CD14-positive monocyte (primary cell): ENCODE data around the gene CELF2. TPM values are rescaled to one million over a fixed set of nuclear protein-coding genes. Genes with fewer than 3 reads are reported as not detected.

Source experiments
- DNase-seq, 3 donors: peaks; one replicate each; pipeline ENCODE4 v3.0.0-alpha.2; 2011 to 2022
- H2AFZ ChIP-seq: 2 replicates; pipeline ENCODE4 v1.6.0; 2012; ENCODE audit warnings: mild to moderate bottlenecking, low read depth, low read length, inconsistent platforms; ENCODE audit not compliant: insufficient read depth, poor library complexity, severe bottlenecking
- H3K27ac ChIP-seq, 2 donors: 1 replicate in 1 of 2; 2 replicates in 1 of 2; pipeline ENCODE4 v1.5.1; 2012 to 2013; ENCODE audit warnings: low read length in 2 of 2, control low read depth in 1 of 2, inconsistent platforms in 1 of 2, low read depth in 1 of 2, mild to moderate bottlenecking in 1 of 2
- H3K27me3 ChIP-seq, 2 donors: one replicate each; pipeline versions ENCODE4 v1.6.0 to v1.6.1; 2011 to 2013; ENCODE audit warnings: low read length in 2 of 2; ENCODE audit not compliant: control insufficient read depth in 2 of 2, insufficient read depth in 2 of 2
- H3K36me3 ChIP-seq, 2 donors: replicated peaks in 1 of 2; 1 replicate in 1 of 2; 2 replicates in 1 of 2; pipeline versions ENCODE4 v1.5.1 to v1.6.1; 2012 to 2013; ENCODE audit warnings: low read length in 2 of 2, control low read depth in 1 of 2, inconsistent platforms in 1 of 2, mild to moderate bottlenecking in 1 of 2; ENCODE audit not compliant: insufficient read depth in 2 of 2, control insufficient read depth in 1 of 2
- H3K4me1 ChIP-seq, 2 donors: 1 replicate in 1 of 2; 2 replicates in 1 of 2; pipeline versions ENCODE4 v1.5.1 to v1.6.1; 2012 to 2013; ENCODE audit warnings: low read length in 2 of 2, control low read depth in 1 of 2, inconsistent platforms in 1 of 2, mild to moderate bottlenecking in 1 of 2, moderate library complexity in 1 of 2; ENCODE audit not compliant: insufficient read depth in 2 of 2, control insufficient read depth in 1 of 2
- H3K4me2 ChIP-seq: replicated peaks from 2 replicates; pipeline ENCODE3; 2012; ENCODE audit warnings: low read length, moderate library complexity, mild to moderate bottlenecking; ENCODE audit not compliant: poor library complexity, severe bottlenecking; ENCODE audit errors: extremely low read depth
- H3K4me3 ChIP-seq, 3 experiments: fragments of 200-600 bp in 1 of 3; sonication (generic) in 1 of 3; replicated peaks in 1 of 3; 1 replicate in 2 of 3; 2 replicates in 1 of 3; pipeline ENCODE4 v1.5.1; 2011 to 2013; ENCODE audit warnings: low read length in 3 of 3, mild to moderate bottlenecking in 3 of 3, control low read depth in 2 of 3, low read depth in 2 of 3, inconsistent platforms in 1 of 3, moderate library complexity in 1 of 3
- H3K79me2 ChIP-seq: 2 replicates; pipeline ENCODE4 v1.6.0; 2012; ENCODE audit warnings: mild to moderate bottlenecking, control low read depth, inconsistent platforms, low read length, moderate library complexity; ENCODE audit not compliant: insufficient read depth
- H3K9ac ChIP-seq: 2 replicates; pipeline ENCODE4 v1.6.0; 2017; ENCODE audit warnings: low read length, mild to moderate bottlenecking; ENCODE audit not compliant: insufficient read depth, poor library complexity, severe bottlenecking
- H3K9me3 ChIP-seq, 2 donors: replicated peaks in 1 of 2; 1 replicate in 1 of 2; 2 replicates in 1 of 2; pipeline versions ENCODE4 v1.5.1 to v1.6.1; 2012 to 2013; ENCODE audit warnings: low read length in 2 of 2, control low read depth in 1 of 2; ENCODE audit not compliant: control insufficient read depth in 1 of 2, insufficient read depth in 1 of 2
- H4K20me1 ChIP-seq: 2 replicates; pipeline ENCODE4 v1.6.0; 2012; ENCODE audit warnings: mild to moderate bottlenecking, low read length, control low read depth, moderate library complexity; ENCODE audit not compliant: insufficient read depth
- H3K27ac Mint-ChIP-seq, 7 donors: one replicate each; pipeline ENCODE4 v1.8.0; 2020; ENCODE audit warnings: mild to moderate bottlenecking in 7 of 7, mixed read lengths in 7 of 7, moderate library complexity in 6 of 7, inconsistent platforms in 2 of 7
- H3K27me3 Mint-ChIP-seq, 3 donors: one replicate each; pipeline ENCODE4 v1.8.0; 2021 to 2022; ENCODE audit warnings: low read depth in 3 of 3, mild to moderate bottlenecking in 3 of 3, mixed read lengths in 3 of 3, moderate library complexity in 3 of 3, inconsistent platforms in 1 of 3
- H3K36me3 Mint-ChIP-seq, 2 donors: one replicate each; pipeline ENCODE4 v1.8.0; 2020; ENCODE audit warnings: mixed read lengths in 2 of 2, inconsistent platforms in 1 of 2, mild to moderate bottlenecking in 1 of 2
- H3K4me1 Mint-ChIP-seq: one replicate; pipeline ENCODE4 v1.8.0; 2020; ENCODE audit warnings: mild to moderate bottlenecking, mixed read lengths
- H3K4me3 Mint-ChIP-seq, 2 donors: one replicate each; pipeline ENCODE4 v1.8.0; 2020; ENCODE audit warnings: mild to moderate bottlenecking in 2 of 2, mixed read lengths in 2 of 2, moderate library complexity in 1 of 2
- H3K9me3 Mint-ChIP-seq, 7 donors: one replicate each; pipeline ENCODE4 v1.8.0; 2020 to 2022; ENCODE audit warnings: mixed read lengths in 7 of 7, mild to moderate bottlenecking in 6 of 7, moderate library complexity in 6 of 7, inconsistent platforms in 2 of 7
- WGBS: methylation state at CpG from one replicate; pipeline ENCODE4 v1.1.5; 2013; ENCODE audit warnings: missing lambda C conversion rate; ENCODE audit not compliant: insufficient coverage; 5-methylcytosine and 5-hydroxymethylcytosine counted together
- intact Hi-C, 2 donors: fragments of 100-400 bp; cut with micrococcal nuclease; formaldehyde crosslinking; loops; one replicate each; pipeline versions ENCODE4 v1.15.0 to v1.15.1; 2023
- polyA plus RNA-seq, 3 donors: library from polyadenylated mRNA; depleted of rRNA in 1 of 3; unstranded in 2 of 3; stranded (reverse) in 1 of 3; fragments of 300-500 nt in 2 of 3; fragments of >200 nt in 1 of 3; fragmentation: Illumina TruSeq in 2 of 3; gene quantifications; 1 replicate in 2 of 3; 2 replicates in 1 of 3; pipeline ENCODE4 v1.2.3, GENCODE V29; 2012 to 2021
- TF ChIP-seq, protein P1 (sequence below): fragments of 200-600 bp; IDR thresholded peaks from one replicate; pipeline ENCODE4 v1.8.0; 2022; ENCODE audit warnings: antibody characterized with exemption, mild to moderate bottlenecking

The CELF2 gene
- polyA plus RNA-seq, 3 donors, result 53.5 to 93.3 (median 80.5) TPM

DNA sequence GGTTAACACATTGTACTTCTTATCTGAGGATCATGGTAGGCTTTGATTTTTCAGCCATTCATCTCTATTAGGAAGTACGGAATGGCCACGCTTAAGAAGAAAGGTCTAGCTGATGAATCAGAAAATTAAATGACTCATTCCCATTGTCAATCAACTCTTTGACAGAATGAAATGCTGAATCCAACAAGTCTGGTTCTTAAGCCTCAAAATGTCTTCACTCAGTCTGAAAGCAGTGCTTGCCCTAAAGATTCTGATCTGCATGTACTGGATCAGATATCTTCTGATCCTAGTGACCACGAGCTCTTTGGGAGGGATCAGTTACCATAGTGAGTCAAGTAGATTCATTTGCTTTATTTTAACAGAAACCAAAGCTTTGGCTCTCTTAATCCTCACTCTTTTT is 5.7 kb upstream of the CELF2 start:
- H3K4me2 ChIP-seq, result no peak overlapping the region
- peaks cover 44 to 49% of the 10 kb centered on the region in 2 donors for H3K27me3 ChIP-seq
- Mint-ChIP-seq H3K4me1 (peaks cover 8% of the 10 kb centered on the region), H3K27ac (no peak overlapping the region), H3K36me3 (no peaks in the 10 kb centered on the region), H3K9me3 (peaks cover 0 to 3% (median 0%) of the 10 kb centered on the region in 7 donors), H3K4me3 (peak overlapping the region in 1 of 2 donors; percentile 2), H3K27me3 (peaks cover 40 to 49% (median 44%) of the 10 kb centered on the region in 3 donors)
- H3K79me2 ChIP-seq, result no peaks in the 10 kb centered on the region
- H3K36me3 ChIP-seq, result no peaks in the 10 kb centered on the region
- H3K4me1 ChIP-seq, result no peaks in the 10 kb centered on the region
- H3K27ac ChIP-seq, result no peak overlapping the region
- H2AFZ ChIP-seq, result no peak overlapping the region
- intact Hi-C loops, result no loop called here
- WGBS, result no CpG with 5 or more reads among the region's 3 CpGs
- H4K20me1 ChIP-seq, result no peaks in the 10 kb centered on the region
- DNase-seq, result no peak
- no peak overlapping the region for H3K4me3 ChIP-seq
- TF ChIP-seq, protein P1, sequence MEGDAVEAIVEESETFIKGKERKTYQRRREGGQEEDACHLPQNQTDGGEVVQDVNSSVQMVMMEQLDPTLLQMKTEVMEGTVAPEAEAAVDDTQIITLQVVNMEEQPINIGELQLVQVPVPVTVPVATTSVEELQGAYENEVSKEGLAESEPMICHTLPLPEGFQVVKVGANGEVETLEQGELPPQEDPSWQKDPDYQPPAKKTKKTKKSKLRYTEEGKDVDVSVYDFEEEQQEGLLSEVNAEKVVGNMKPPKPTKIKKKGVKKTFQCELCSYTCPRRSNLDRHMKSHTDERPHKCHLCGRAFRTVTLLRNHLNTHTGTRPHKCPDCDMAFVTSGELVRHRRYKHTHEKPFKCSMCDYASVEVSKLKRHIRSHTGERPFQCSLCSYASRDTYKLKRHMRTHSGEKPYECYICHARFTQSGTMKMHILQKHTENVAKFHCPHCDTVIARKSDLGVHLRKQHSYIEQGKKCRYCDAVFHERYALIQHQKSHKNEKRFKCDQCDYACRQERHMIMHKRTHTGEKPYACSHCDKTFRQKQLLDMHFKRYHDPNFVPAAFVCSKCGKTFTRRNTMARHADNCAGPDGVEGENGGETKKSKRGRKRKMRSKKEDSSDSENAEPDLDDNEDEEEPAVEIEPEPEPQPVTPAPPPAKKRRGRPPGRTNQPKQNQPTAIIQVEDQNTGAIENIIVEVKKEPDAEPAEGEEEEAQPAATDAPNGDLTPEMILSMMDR, result no peak
- H3K9me3 ChIP-seq, result no peaks in the 10 kb centered on the region
- no peak overlapping the region for H3K9ac ChIP-seq

DNA sequence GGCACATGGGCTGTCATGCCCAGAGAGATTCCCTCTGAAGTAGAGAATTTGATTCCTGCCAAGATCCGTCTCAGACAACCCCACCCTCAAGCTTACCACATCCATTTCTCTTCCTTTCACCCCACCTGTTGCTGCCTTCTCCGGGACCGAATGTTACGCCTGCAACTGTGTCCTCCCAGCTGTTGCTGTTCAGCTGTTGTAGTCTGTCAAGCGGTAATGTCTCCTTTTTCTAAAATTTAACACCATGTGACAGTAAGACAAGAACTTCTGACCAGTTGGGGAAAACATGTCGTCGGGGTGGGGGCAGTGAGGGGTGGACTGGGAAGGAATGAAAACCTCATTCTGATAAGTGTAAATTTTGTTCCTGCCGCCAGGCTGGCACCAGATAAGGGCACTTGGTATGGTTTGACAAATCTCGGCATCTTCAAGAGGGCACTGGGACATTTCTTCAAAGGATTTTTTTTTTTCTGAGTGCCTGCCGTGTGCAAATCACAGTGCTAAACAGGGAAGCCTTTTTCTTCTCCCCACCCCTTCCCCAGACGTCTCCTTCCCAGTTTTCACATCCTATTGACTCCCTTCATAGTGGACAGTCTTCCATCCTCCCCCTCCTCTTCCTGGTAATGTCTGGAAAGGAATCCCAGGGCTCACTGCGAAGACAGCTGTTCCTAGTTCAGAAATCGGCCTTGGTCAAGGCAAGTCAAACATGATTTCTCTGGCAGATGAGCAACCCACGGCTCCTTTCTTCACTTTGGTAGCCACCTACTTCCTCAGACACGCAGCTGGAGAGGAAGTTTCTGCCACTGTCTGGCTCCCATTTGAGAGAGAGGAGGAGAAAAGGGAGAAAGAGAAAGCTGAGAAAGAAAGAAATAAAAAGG is 5.0 kb upstream of the CELF2 start:
- intact Hi-C loops, result no loop called here
- no peak overlapping the region for H3K27ac Mint-ChIP-seq
- peaks cover 45 to 50% (median 50%) of the 10 kb centered on the region in 3 donors for H3K27me3 Mint-ChIP-seq

More for the DNA sequence above, 5.0 kb upstream of the CELF2 start:
- H3K9ac ChIP-seq, result no peak overlapping the region
- Mint-ChIP-seq H3K36me3 (no peaks in the 10 kb centered on the region), H3K9me3 (peaks cover 0 to 6% (median 0%) of the 10 kb centered on the region in 7 donors), H3K4me3 (peak overlapping the region in 1 of 2 donors; percentile 79), H3K4me1 (peaks cover 12% of the 10 kb centered on the region)
- TF ChIP-seq, protein P1, result no peak
- WGBS, result 69% methylated on average over 9 of the region's 15 CpGs
- no peaks in the 10 kb centered on the region for H3K9me3 ChIP-seq
- no peaks in the 10 kb centered on the region for H4K20me1 ChIP-seq
- H3K4me3 ChIP-seq, result no peak overlapping the region
- H3K4me1 ChIP-seq, result peaks cover 5% of the 10 kb centered on the region in 2 donors
- H3K79me2 ChIP-seq, result no peaks in the 10 kb centered on the region
- H3K36me3 ChIP-seq, result no peaks in the 10 kb centered on the region
- H2AFZ ChIP-seq, result no peak overlapping the region
- H3K4me2 ChIP-seq, result peak overlapping the region; percentile 9
- DNase-seq, result peak in 1 of 3 donors; percentile 3
- H3K27me3 ChIP-seq, result peaks cover 49 to 51% of the 10 kb centered on the region in 2 donors
- no peak overlapping the region for H3K27ac ChIP-seq
